K562 (cell line): ENCODE measurements around the gene FRMD4A. TPM values are rescaled to one million over a fixed set of nuclear protein-coding genes. Genes with fewer than 3 reads are reported as not detected.

Source experiments
- ATAC-seq: fragments of 200-7000 bp; cut with Tn5 transposase; 3 replicates; pipeline ENCODE4 v1.9.1; 2020; ENCODE audit warnings: moderate library complexity
- BruUV-seq: library from RNA; stranded (reverse); fragments of 400-500 nt; replicated peaks from 2 replicates; lab custom pipeline; 2021; lab: Mats Ljungman, UMichigan
- CTCF ChIA-PET: fragments of 300-600 bp; formaldehyde crosslinking; extraction: SDS; loops from one replicate; lab custom pipeline; 2021; ENCODE audit warnings: low intra/inter-chr PET ratio; lab: Yijun Ruan, JAX
- POLR2A ChIA-PET: fragments of 300-600, 350-650 bp; sonication (Branson Sonifier 250); formaldehyde crosslinking; extraction: SDS; loops from one replicate; lab custom pipeline; 2021; ENCODE audit warnings: antibody characterized with exemption, inconsistent platforms; lab: Yijun Ruan, JAX
- DNase-seq, 4 experiments: peaks; one replicate each; pipeline versions ENCODE4 v3.0.0 to v3.0.0-alpha.2; 2011 to 2018; ENCODE audit warnings: low spot score in 3 of 4, mixed read lengths in 3 of 4; ENCODE audit errors: extremely low read depth in 1 of 4
- FAIRE-seq: peaks from 2 replicates; lab custom pipeline; 2011; peaks lifted over from hg19 to GRCh38; lab: Jason Lieb, UNC
- H2AFZ ChIP-seq: 2 replicates; pipeline ENCODE4 v1.6.0; 2011; ENCODE audit warnings: low read depth, low read length, control low read depth, inconsistent platforms
- H3K27ac ChIP-seq: fragments of 200-600 bp; 3 replicates; pipeline ENCODE4 v1.8.0; 2011; ENCODE audit warnings: low read depth, mild to moderate bottlenecking, control low read depth, inconsistent platforms, low read length, moderate library complexity, mixed read lengths; ENCODE audit errors: extremely low read depth
- H3K27me3 ChIP-seq, 2 experiments: fragments of 300-600 bp in 1 of 2; 2 replicates in 1 of 2; 3 replicates in 1 of 2; pipeline versions ENCODE4 v1.6.0 to v1.8.0; 2011; ENCODE audit warnings: inconsistent platforms in 2 of 2, low read length in 2 of 2, mild to moderate bottlenecking in 1 of 2, mixed read lengths in 1 of 2, moderate library complexity in 1 of 2; ENCODE audit not compliant: control insufficient read depth in 2 of 2, insufficient read depth in 2 of 2
- H3K36me3 ChIP-seq: fragments of 300-600 bp; 3 replicates; pipeline ENCODE4 v1.8.0; 2011; ENCODE audit warnings: mild to moderate bottlenecking, low read length, inconsistent platforms; ENCODE audit not compliant: control insufficient read depth, insufficient read depth
- H3K4me1 ChIP-seq, 2 experiments: fragments of 200-600 bp in 1 of 2; replicated peaks in 1 of 2; 2 replicates in 1 of 2; 3 replicates in 1 of 2; pipeline versions ENCODE4 v1.5.1 to v1.8.0; 2011; ENCODE audit warnings: inconsistent platforms in 2 of 2, low read length in 2 of 2, mild to moderate bottlenecking in 1 of 2, mixed read lengths in 1 of 2, moderate library complexity in 1 of 2; ENCODE audit not compliant: control insufficient read depth in 2 of 2, insufficient read depth in 2 of 2
- H3K4me2 ChIP-seq: 2 replicates; pipeline ENCODE4 v1.6.1; 2011; ENCODE audit warnings: low read length, control low read depth, inconsistent platforms, mixed read lengths; ENCODE audit not compliant: insufficient read depth
- H3K4me3 ChIP-seq: fragments of 200-600 bp; sonication (generic), shearing (Covaris generic); 2 replicates; pipeline ENCODE4 v1.5.1; 2016; ENCODE audit warnings: control low read depth, inconsistent platforms
- H3K79me2 ChIP-seq: fragments of 200-600 bp; 3 replicates; pipeline ENCODE4 v1.8.0; 2011; ENCODE audit warnings: low read length, inconsistent platforms; ENCODE audit not compliant: control insufficient read depth, insufficient read depth
- H3K9ac ChIP-seq, 2 experiments: 2 replicates each; pipeline versions ENCODE4 v1.6.0 to v1.6.1; 2011; ENCODE audit warnings: low read depth in 2 of 2, low read length in 2 of 2, control low read depth in 1 of 2, inconsistent platforms in 1 of 2, mild to moderate bottlenecking in 1 of 2, mixed read lengths in 1 of 2; ENCODE audit not compliant: insufficient read depth in 1 of 2
- H3K9me1 ChIP-seq: one replicate; pipeline ENCODE4 v1.6.0; 2011; ENCODE audit warnings: inconsistent platforms, mild to moderate bottlenecking, low read length, moderate library complexity; ENCODE audit not compliant: control insufficient read depth, insufficient read depth
- H3K9me3 ChIP-seq: replicated peaks from 2 replicates; pipeline ENCODE4 v1.5.1; 2011; ENCODE audit warnings: low read depth, low read length, inconsistent platforms; ENCODE audit not compliant: control insufficient read depth, insufficient read depth
- H4K20me1 ChIP-seq: replicated peaks from 2 replicates; pipeline ENCODE4 v1.6.1; 2011; ENCODE audit warnings: low read length, inconsistent platforms, mixed read lengths; ENCODE audit not compliant: control insufficient read depth, insufficient read depth
- BACH1 ChIP-seq: fragments of 200-800 bp; sonication (Bioruptor generic); IDR thresholded peaks from 2 replicates; pipeline ENCODE4 v1.6.1; 2016; ENCODE audit warnings: missing genetic modification characterization, missing compliant biosample characterization
- DMBX1 ChIP-seq: fragments of 250-450 bp; sonication (Bioruptor Pico); IDR thresholded peaks from 2 replicates; pipeline ENCODE4 v1.8.0; 2022; ENCODE audit warnings: inconsistent platforms, mild to moderate bottlenecking, moderate library complexity, borderline replicate concordance
- EZH2 ChIP-seq: IDR thresholded peaks from 2 replicates; pipeline ENCODE4 v1.6.1; 2012; ENCODE audit warnings: low read depth, mild to moderate bottlenecking, inconsistent platforms, low read length, borderline replicate concordance
- GATA2 ChIP-seq: sonication (generic); formaldehyde crosslinking; IDR thresholded peaks from 2 replicates; pipeline ENCODE4 v1.4.0; 2020; ENCODE audit warnings: mild to moderate bottlenecking, missing genetic modification reagents
- RBM14 ChIP-seq: fragments of 200-400 bp; formaldehyde crosslinking; IDR thresholded peaks from 2 replicates; pipeline ENCODE4 v1.6.1; 2018; ENCODE audit warnings: low read depth, mild to moderate bottlenecking, low read length, moderate library complexity, borderline replicate concordance; ENCODE audit not compliant: insufficient read depth
- YY1 ChIP-seq, 3 experiments: IDR thresholded peaks; 2 replicates each; pipeline ENCODE4 v1.6.1; 2011; ENCODE audit warnings: low read length in 2 of 3, mild to moderate bottlenecking in 2 of 3, moderate library complexity in 2 of 3, borderline replicate concordance in 1 of 3, control low read depth in 1 of 3, low read depth in 1 of 3; ENCODE audit not compliant: insufficient read depth in 3 of 3, insufficient replicate concordance in 2 of 3, control insufficient read depth in 1 of 3, insufficient read length in 1 of 3; ENCODE audit errors: extremely low read depth in 1 of 3
- ZC3H11A ChIP-seq: IDR thresholded peaks from 2 replicates; pipeline ENCODE4 v1.6.1; 2012; ENCODE audit warnings: low read depth, low read length, improper control_type of control experiment
- ZKSCAN8 ChIP-seq: fragments of 200-800 bp; sonication (Bioruptor generic); IDR thresholded peaks from 2 replicates; pipeline ENCODE4 v1.6.1; 2016; ENCODE audit warnings: missing genetic modification characterization, missing compliant biosample characterization
- WGBS: fragments of 100-300 bp; shearing (Covaris generic); methylation state at CpG from one replicate; pipeline ENCODE4 v1.1.6; 2016; ENCODE audit warnings: low coverage, mixed read lengths; ENCODE audit not compliant: insufficient coverage; ENCODE audit errors: missing lambda C conversion rate; 5-methylcytosine and 5-hydroxymethylcytosine counted together
- in situ Hi-C: fragments of 300-500 bp; cut with MboI; formaldehyde crosslinking; loops from 4 replicates; pipeline ENCODE4 v1.15.0; 2018; ENCODE audit warnings: inconsistent platforms, mixed read lengths
- intact Hi-C: fragments of 100-400 bp; cut with micrococcal nuclease; formaldehyde crosslinking; loops from 2 replicates; pipeline ENCODE4 v1.14.2; 2022
- polyA plus RNA-seq, 8 experiments: library from polyadenylated mRNA; depleted of rRNA in 4 of 8; stranded (reverse) in 5 of 8; unstranded in 3 of 8; fragments of >200 nt; fragmentation: Nextera tagmentation in 2 of 8; fragmentation: Illumina TruSeq in 1 of 8; extraction: Ambion mirVana in 2 of 8; extraction: Trizol in 1 of 8; gene quantifications; 2 replicates each; pipeline versions ENCODE4 v1.2.1 to v1.2.3, GENCODE V29; 2011 to 2014; ENCODE audit warnings: inconsistent platforms in 1 of 8, missing spikeins in 1 of 8
- total RNA-seq, 7 experiments: library from RNA; depleted of rRNA in 6 of 7; stranded (reverse); fragments of >200 nt in 6 of 7; fragmentation: Illumina TruSeq in 2 of 7; extraction: Trizol in 2 of 7; gene quantifications; 2 replicates each; pipeline versions ENCODE4 v1.2.1 to v1.2.3, GENCODE V29; 2011 to 2021; ENCODE audit warnings: low replicate concordance in 1 of 7
- TF ChIP-seq, protein P1 (sequence below), 2 experiments: fragments of 450-650 bp; conservative IDR thresholded peaks; 2 replicates each; pipeline ENCODE4 v1.6.1; 2017; ENCODE audit warnings: mild to moderate bottlenecking in 2 of 2, moderate library complexity in 2 of 2

FRMD4A gene
- total and polyA plus RNA-seq, 9 of the 15 experiments (the other 6 are each of a cell fraction or from before 2014, with no cell fraction given): 0.80 to 5.2 (median 3.0) TPM

DNA sequence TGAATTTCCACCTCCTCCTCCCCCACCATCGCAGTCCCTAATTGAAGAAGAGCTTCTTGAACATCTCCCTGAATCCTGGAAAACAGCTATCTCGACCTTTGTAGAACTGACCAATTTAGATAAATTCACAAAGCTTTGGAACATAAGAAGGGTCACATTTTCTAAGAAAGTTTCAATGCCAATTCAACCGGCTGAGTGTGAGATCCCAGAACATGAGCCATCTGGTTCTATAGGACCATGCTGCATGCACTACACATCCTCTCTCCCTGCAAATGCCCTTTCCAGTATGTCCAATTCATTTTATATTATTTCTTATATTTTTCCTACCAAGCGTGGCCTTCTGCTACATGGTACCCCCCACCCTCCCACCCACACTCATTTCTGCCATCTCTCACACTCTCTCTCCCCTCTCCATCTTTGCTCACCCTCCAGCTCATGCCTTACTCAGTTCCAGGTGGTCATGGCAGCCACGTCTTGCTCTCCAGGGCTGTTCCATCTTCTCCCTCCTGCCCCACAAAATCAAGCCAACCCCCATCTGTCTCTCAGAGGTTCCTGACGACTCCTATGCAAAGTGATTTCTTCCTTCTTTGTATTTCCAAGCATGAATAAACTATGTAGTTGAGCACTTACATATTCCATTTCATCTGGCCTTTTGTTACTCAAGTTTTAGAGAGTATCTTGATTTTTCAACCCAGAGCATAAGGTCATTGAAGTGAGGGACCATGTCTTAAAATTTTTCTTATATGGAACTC is 19.3 kb downstream of the FRMD4A start:
- no peak overlapping the region for H3K27ac ChIP-seq
- CTCF ChIA-PET: no interaction called here
- no peak for FAIRE-seq
- no peaks in the 10 kb centered on the region for H3K4me1 ChIP-seq
- H3K9me1 ChIP-seq: no peaks in the 10 kb centered on the region
- WGBS: 0% methylated on average over 6 of the region's 6 CpGs
- no peaks in the 10 kb centered on the region for H3K36me3 ChIP-seq
- no peak overlapping the region for H3K4me2 ChIP-seq
- ATAC-seq: no peak
- in situ Hi-C loops: no loop called here
- DNase-seq: no peak
- H3K27me3 ChIP-seq: peaks cover 0 to 9% of the 10 kb centered on the region in 2 experiments; a peak in 1 of 5 replicates
- H3K79me2 ChIP-seq: no peaks in the 10 kb centered on the region
- TF ChIP-seq, protein P1, sequence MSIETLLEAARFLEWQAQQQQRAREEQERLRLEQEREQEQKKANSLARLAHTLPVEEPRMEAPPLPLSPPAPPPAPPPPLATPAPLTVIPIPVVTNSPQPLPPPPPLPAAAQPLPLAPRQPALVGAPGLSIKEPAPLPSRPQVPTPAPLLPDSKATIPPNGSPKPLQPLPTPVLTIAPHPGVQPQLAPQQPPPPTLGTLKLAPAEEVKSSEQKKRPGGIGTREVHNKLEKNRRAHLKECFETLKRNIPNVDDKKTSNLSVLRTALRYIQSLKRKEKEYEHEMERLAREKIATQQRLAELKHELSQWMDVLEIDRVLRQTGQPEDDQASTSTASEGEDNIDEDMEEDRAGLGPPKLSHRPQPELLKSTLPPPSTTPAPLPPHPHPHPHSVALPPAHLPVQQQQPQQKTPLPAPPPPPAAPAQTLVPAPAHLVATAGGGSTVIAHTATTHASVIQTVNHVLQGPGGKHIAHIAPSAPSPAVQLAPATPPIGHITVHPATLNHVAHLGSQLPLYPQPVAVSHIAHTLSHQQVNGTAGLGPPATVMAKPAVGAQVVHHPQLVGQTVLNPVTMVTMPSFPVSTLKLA (conservative IDR thresholded peaks at IDR 0.05): no peak
- TF ChIP-seq DMBX1 (CRISPR knock-in tag) (no peak), BACH1 (tag) (no peak), ZKSCAN8 (CRISPR knock-in tag) (no peak), EZH2 (no peak), ZC3H11A (no peak), RBM14 (no peak), YY1 (IDR thresholded peaks at IDR 0.05; ENCODE audit: borderline replicate concordance in 1 of 3, control insufficient read depth in 1 of 3, extremely low read depth in 1 of 3, insufficient read depth in 3 of 3, insufficient read length in 1 of 3, insufficient replicate concordance in 2 of 3, low read depth in 1 of 3, low read length in 2 of 3) (no peak), GATA2 (no peak)
- H3K9me3 ChIP-seq: no peaks in the 10 kb centered on the region
- H3K4me3 ChIP-seq: no peak overlapping the region
- H4K20me1 ChIP-seq: no peaks in the 10 kb centered on the region
- H2AFZ ChIP-seq: no peak overlapping the region
- POLR2A ChIA-PET: interaction anchor here (0.6 kb wide), 1 partner anchor 10 kb away, joined by 3 read pairs; no protein-coding TSS in a partner anchor
- intact Hi-C loops: no loop called here
- no TSS peak for BruUV-seq
- no peak overlapping the region for H3K9ac ChIP-seq
